ENCODE data around the gene VSIG10L. TPM values are rescaled to one million over a fixed set of nuclear protein-coding genes. Genes with fewer than 3 reads are reported as not detected.

Gene VSIG10L
- total and polyA plus RNA-seq, 2 experiments from 2014 or later, result 0.61 to 1.7 TPM

DNA sequence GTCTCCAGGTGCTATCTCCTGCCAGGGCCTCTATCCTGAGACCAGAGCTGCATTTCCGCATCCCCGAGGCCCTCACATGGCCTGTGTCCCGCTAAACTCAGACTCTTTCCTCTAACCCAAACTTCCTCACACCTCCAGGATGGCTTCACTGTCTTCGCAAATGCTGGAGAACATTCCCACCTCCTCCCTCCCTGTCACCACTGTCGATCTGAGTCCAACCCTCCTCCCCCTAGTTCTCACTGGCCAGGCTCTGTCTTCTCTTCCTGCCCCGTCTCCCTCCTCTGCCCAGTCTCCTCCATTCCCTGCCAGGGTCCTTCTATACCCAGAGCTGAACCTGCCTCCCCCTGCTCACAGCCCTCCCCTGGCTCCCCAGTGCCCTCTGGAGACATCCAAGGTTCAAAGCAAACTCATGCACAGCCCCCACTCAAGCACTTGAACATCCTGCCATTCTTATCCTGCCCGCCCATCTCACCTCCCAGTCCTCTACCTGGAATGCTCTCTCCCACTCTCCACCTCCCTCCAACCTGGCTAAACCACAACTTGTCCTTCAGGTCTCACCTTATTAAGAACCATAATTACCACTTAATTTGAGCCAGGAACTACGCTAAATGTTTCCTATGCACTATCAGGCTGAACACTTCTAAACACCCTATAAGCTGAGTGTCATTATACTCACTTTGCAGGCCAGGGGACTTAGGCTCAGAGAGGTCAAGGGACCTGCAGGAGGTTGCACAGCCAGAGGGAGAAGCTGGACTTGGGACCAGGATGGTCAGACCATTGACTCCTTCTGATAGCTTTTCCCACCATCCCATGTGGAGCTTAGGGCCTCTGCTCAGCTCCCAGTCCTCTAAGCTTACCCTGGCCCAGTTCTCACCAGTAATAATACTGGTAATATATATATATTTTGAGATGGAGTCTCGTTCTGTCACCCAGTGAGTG lies 961 bp upstream of the VSIG10L start:
- H2AFZ ChIP-seq, result no peak overlapping the region

DNA sequence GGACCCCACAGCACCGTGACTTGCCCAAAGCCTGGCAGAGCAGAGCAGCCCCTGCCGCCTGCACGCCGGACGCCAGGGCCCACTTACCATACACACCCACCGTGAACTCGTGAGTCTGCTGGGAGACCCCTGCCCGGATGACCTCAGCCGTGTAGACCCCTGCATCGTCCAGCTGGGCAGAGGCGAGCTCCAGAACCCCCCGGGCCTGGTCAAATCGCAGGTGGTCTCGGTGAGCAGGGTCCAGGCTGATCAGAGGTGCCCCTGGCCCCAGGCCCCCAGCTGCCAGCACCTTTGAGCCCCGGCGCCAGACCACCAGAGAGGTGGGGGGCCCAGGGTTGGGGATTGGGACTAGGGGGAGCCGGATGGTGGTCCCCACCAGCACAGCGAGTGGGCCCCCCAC lies 873 bp downstream of the VSIG10L start:
- H3F3A ChIP-seq (ENCODE audit: insufficient read depth), result no peaks in the 10 kb centered on the region
- TF ChIP-seq EZH2 (IDR thresholded peaks at IDR 0.05; ENCODE audit: insufficient read depth, poor library complexity, severe bottlenecking) (no peak), EZH2phosphoT487 (IDR thresholded peaks at IDR 0.05; ENCODE audit: insufficient read depth, low read depth) (no peak)
- H3K4me3 ChIP-seq, result no peak overlapping the region
- no peak overlapping the region for H2AFZ ChIP-seq
- H3K9ac ChIP-seq, result 0 out of 2 replicates have a peak overlapping the region, but pooled peaks have one; percentile 80
- no peak overlapping the region for H3K27ac ChIP-seq
- no peaks in the 10 kb centered on the region for H3K79me2 ChIP-seq (ENCODE audit: insufficient read depth)
- in situ Hi-C loops (cut with MboI), result no loop called here
- peaks cover 5% of the 10 kb centered on the region; the same call in 1 of the 2 replicates for H3K36me3 ChIP-seq (ENCODE audit: low read depth)
- no peak overlapping the region for H3K4me2 ChIP-seq (ENCODE audit: unreplicated experiment)
- DNase-seq, result no peak
- no peaks in the 10 kb centered on the region for H3K9me3 ChIP-seq (ENCODE audit: low read depth)
- no peaks in the 10 kb centered on the region for H3K4me1 ChIP-seq (ENCODE audit: insufficient read depth)
- H3K27me3 ChIP-seq (replicated peaks; ENCODE audit: insufficient read depth), result no peaks in the 10 kb centered on the region
- H3K9me2 ChIP-seq (ENCODE audit: insufficient read depth), result no peaks in the 10 kb centered on the region
- no peaks in the 10 kb centered on the region for H4K20me1 ChIP-seq (ENCODE audit: insufficient read depth)
- 81 to 85% methylated on average over 17 to 18 of the region's 18 CpGs for WGBS, 2 experiments (ENCODE audit: low coverage in 1 of 2, low lambda C conversion rate in 2 of 2, missing lambda C conversion rate in 2 of 2)

More for the DNA sequence above, 961 bp upstream of the VSIG10L start:
- in situ Hi-C loops (cut with MboI), result no loop called here
- no peak overlapping the region for H3K4me2 ChIP-seq (ENCODE audit: unreplicated experiment)
- H3K4me3 ChIP-seq, result no peak overlapping the region
- no peak overlapping the region for H3K27ac ChIP-seq
- DNase-seq, result no peak
- H3K79me2 ChIP-seq (ENCODE audit: insufficient read depth), result no peaks in the 10 kb centered on the region
- no peaks in the 10 kb centered on the region for H3K27me3 ChIP-seq (replicated peaks; ENCODE audit: insufficient read depth)
- no peaks in the 10 kb centered on the region for H3K9me2 ChIP-seq (ENCODE audit: insufficient read depth)
- peaks cover 5% of the 10 kb centered on the region; the same call in 1 of the 2 replicates for H3K36me3 ChIP-seq (ENCODE audit: low read depth)
- H4K20me1 ChIP-seq (ENCODE audit: insufficient read depth), result no peaks in the 10 kb centered on the region
- H3F3A ChIP-seq (ENCODE audit: insufficient read depth), result no peaks in the 10 kb centered on the region
- H3K9ac ChIP-seq, result no peak overlapping the region
- 54 to 62% methylated on average over 9 of the region's 9 CpGs for WGBS, 2 experiments (ENCODE audit: low coverage in 1 of 2, low lambda C conversion rate in 2 of 2, missing lambda C conversion rate in 2 of 2)
- no peaks in the 10 kb centered on the region for H3K9me3 ChIP-seq (ENCODE audit: low read depth)
- no peaks in the 10 kb centered on the region for H3K4me1 ChIP-seq (ENCODE audit: insufficient read depth)
- TF ChIP-seq EZH2 (IDR thresholded peaks at IDR 0.05; ENCODE audit: insufficient read depth, poor library complexity, severe bottlenecking), result no peak
- no peak for TF ChIP-seq EZH2phosphoT487 (IDR thresholded peaks at IDR 0.05; ENCODE audit: insufficient read depth, low read depth)

GRCh38 chr19:51339687-51340656 lies 2.0 kb downstream of the VSIG10L start:
- Histone ChIP-seq H3F3A (ENCODE audit: insufficient read depth) (no peaks in the 10 kb centered on the region), H3K4me1 (ENCODE audit: insufficient read depth) (no peaks in the 10 kb centered on the region), H3K9ac (peak overlapping the region; percentile 80), H3K9me3 (ENCODE audit: low read depth) (no peaks in the 10 kb centered on the region), H3K4me3 (peak overlapping the region; percentile 81), H3K36me3 (ENCODE audit: low read depth) (peaks cover 3% of the 10 kb centered on the region; the same call in 1 of the 2 replicates), H4K20me1 (ENCODE audit: insufficient read depth) (no peaks in the 10 kb centered on the region), H3K27me3 (replicated peaks; ENCODE audit: insufficient read depth) (no peaks in the 10 kb centered on the region), H2AFZ (peak overlapping the region; percentile 90), H3K4me2 (ENCODE audit: unreplicated experiment) (peak overlapping the region; percentile 91), H3K79me2 (ENCODE audit: insufficient read depth) (no peaks in the 10 kb centered on the region), H3K27ac (peak overlapping the region; percentile 29; the same call in 1 of the 2 replicates), H3K9me2 (ENCODE audit: insufficient read depth) (no peaks in the 10 kb centered on the region)
- peak; percentile 99 for DNase-seq
- WGBS, 2 experiments (ENCODE audit: low coverage in 1 of 2, low lambda C conversion rate in 2 of 2, missing lambda C conversion rate in 2 of 2), result 2 to 3% methylated on average over 55 to 95 of the region's 107 CpGs
- TF ChIP-seq EZH2phosphoT487 (IDR thresholded peaks at IDR 0.05; ENCODE audit: insufficient read depth, low read depth) (no peak), EZH2 (IDR thresholded peaks at IDR 0.05; ENCODE audit: insufficient read depth, poor library complexity, severe bottlenecking) (no peak)
- in situ Hi-C loops (cut with MboI), result no loop called here

DNA sequence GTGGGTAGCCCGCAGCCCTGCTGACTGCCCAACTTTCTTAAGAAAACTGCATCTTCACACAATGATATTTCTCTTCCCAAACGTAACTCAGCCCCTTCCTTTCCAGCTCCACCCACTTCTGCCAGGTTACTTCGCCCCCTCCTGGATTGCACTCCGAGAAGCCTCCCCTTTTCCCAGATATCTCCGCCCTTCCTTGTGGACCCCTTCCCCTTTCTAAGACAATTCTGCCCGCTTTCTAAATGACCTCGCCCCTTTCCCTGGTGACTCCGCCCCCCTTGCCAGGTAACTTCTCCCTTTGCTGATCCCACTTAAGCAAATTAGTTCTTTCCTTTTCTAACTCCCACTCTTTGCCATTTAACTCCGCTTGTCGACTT lies 2.6 kb downstream of the VSIG10L start:
- Histone ChIP-seq H3K9me2 (ENCODE audit: insufficient read depth) (no peaks in the 10 kb centered on the region), H3K4me2 (ENCODE audit: unreplicated experiment) (peak overlapping the region; percentile 91), H3K27ac (peak overlapping the region; percentile 29; the same call in 1 of the 2 replicates), H3K4me3 (peak overlapping the region; percentile 81), H3K36me3 (ENCODE audit: low read depth) (no peaks in the 10 kb centered on the region), H4K20me1 (ENCODE audit: insufficient read depth) (no peaks in the 10 kb centered on the region), H3K79me2 (ENCODE audit: insufficient read depth) (no peaks in the 10 kb centered on the region), H3K9ac (peak overlapping the region; percentile 56), H3K9me3 (ENCODE audit: low read depth) (no peaks in the 10 kb centered on the region), H3K27me3 (replicated peaks; ENCODE audit: insufficient read depth) (no peaks in the 10 kb centered on the region), H2AFZ (peak overlapping the region; percentile 90), H3F3A (ENCODE audit: insufficient read depth) (no peaks in the 10 kb centered on the region), H3K4me1 (ENCODE audit: insufficient read depth) (no peaks in the 10 kb centered on the region)
- WGBS, 2 experiments (ENCODE audit: low coverage in 1 of 2, low lambda C conversion rate in 2 of 2, missing lambda C conversion rate in 2 of 2), result 0 to 3% methylated on average over 10 of the region's 10 CpGs
- in situ Hi-C loops (cut with MboI), result no loop called here
- DNase-seq, result no peak
- no peak for TF ChIP-seq EZH2phosphoT487 (IDR thresholded peaks at IDR 0.05; ENCODE audit: insufficient read depth, low read depth)
- TF ChIP-seq EZH2 (IDR thresholded peaks at IDR 0.05; ENCODE audit: insufficient read depth, poor library complexity, severe bottlenecking), result no peak
